DOHH2 (cell line): Measurements from ENCODE around the gene GNG12.

Experiments
- EZH2phosphoT487 ChIP-seq: fragments of 200-600 bp; sonication (generic); IDR thresholded peaks from 2 replicates; pipeline ENCODE4 v1.6.1; 2017; ENCODE audit warnings: borderline replicate concordance, mild to moderate bottlenecking, antibody characterized with exemption, low read length, moderate library complexity, mixed read lengths
- TF ChIP-seq, protein P1 (sequence below): fragments of 200-600 bp; sonication (generic); IDR thresholded peaks from one replicate; pipeline ENCODE4 v1.5.1; 2014; ENCODE audit warnings: antibody characterized with exemption, mild to moderate bottlenecking, low read depth, low read length; ENCODE audit not compliant: poor library complexity, severe bottlenecking

DNA sequence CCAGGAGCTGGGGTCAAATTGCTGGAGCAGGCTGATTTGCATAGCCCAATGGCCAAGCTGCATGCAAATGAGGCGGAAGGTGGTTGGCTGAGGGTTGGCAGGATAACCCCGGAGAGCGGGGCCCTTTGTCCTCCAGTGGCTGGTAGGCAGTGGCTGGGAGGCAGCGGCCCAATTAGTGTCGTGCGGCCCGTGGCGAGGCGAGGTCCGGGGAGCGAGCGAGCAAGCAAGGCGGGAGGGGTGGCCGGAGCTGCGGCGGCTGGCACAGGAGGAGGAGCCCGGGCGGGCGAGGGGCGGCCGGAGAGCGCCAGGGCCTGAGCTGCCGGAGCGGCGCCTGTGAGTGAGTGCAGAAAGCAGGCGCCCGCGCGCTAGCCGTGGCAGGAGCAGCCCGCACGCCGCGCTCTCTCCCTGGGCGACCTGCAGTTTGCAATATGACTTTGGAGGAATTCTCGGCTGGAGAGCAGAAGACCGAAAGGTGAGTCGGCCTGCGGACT is 148.2 kb downstream of the GNG12 start, which contains the start of gene GADD45A:
- no peak for TF ChIP-seq EZH2phosphoT487
- TF ChIP-seq, protein P1, sequence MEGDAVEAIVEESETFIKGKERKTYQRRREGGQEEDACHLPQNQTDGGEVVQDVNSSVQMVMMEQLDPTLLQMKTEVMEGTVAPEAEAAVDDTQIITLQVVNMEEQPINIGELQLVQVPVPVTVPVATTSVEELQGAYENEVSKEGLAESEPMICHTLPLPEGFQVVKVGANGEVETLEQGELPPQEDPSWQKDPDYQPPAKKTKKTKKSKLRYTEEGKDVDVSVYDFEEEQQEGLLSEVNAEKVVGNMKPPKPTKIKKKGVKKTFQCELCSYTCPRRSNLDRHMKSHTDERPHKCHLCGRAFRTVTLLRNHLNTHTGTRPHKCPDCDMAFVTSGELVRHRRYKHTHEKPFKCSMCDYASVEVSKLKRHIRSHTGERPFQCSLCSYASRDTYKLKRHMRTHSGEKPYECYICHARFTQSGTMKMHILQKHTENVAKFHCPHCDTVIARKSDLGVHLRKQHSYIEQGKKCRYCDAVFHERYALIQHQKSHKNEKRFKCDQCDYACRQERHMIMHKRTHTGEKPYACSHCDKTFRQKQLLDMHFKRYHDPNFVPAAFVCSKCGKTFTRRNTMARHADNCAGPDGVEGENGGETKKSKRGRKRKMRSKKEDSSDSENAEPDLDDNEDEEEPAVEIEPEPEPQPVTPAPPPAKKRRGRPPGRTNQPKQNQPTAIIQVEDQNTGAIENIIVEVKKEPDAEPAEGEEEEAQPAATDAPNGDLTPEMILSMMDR: no peak
